IPS DF 19.7 (cell line): ENCODE data around the gene PDE4D.

Experiments used
- DNase-seq: peaks from one replicate; pipeline ENCODE4 v3.0.0-alpha.2; 2013; ENCODE audit warnings: low read depth, low spot score

The PDE4D gene

GRCh38 chr5:58934629-58935097 is 958.9 kb downstream of the PDE4D start:
- DNase-seq, result no peak

- no peak for DNase-seq
These were observed 959.5 kb downstream of the PDE4D start for GRCh38 chr5:58933891-58934628.

GRCh38 chr5:58932057-58932612 is 961.4 kb downstream of the PDE4D start:
- no peak for DNase-seq

GRCh38 chr5:58930520-58930919 is 963.0 kb downstream of the PDE4D start:
- no peak for DNase-seq

GRCh38 chr5:58929726-58930125 is 963.8 kb downstream of the PDE4D start:
- DNase-seq, result no peak

GRCh38 chr5:58927938-58928337 is 965.6 kb downstream of the PDE4D start:
- no peak for DNase-seq

GRCh38 chr5:58927181-58927580 is 966.3 kb downstream of the PDE4D start:
- no peak for DNase-seq

- no peak for DNase-seq
These were observed 967.0 kb downstream of the PDE4D start for GRCh38 chr5:58926541-58926935.

- no peak for DNase-seq
These were observed 967.6 kb downstream of the PDE4D start for GRCh38 chr5:58925627-58926540.

GRCh38 chr5:58924306-58924705 is 969.2 kb downstream of the PDE4D start:
- no peak for DNase-seq

GRCh38 chr5:58923355-58923754 is 970.2 kb downstream of the PDE4D start:
- no peak for DNase-seq

GRCh38 chr5:58922461-58923171 is 970.9 kb downstream of the PDE4D start:
- no peak for DNase-seq

GRCh38 chr5:58921159-58921558 is 972.4 kb downstream of the PDE4D start:
- no peak for DNase-seq

GRCh38 chr5:58919833-58920232 is 973.7 kb downstream of the PDE4D start:
- no peak for DNase-seq
